Caco-2 (cell line): ENCODE results near the gene GAS7. TPM values are rescaled to one million over a fixed set of nuclear protein-coding genes. Genes with fewer than 3 reads are reported as not detected.

Source experiments
- BruUV-seq: library from RNA; stranded (reverse); fragments of 400-500 nt; replicated peaks from 2 replicates; lab custom pipeline; 2021; lab: Mats Ljungman, UMichigan
- CTCF ChIA-PET: fragments of 300-600 bp; sonication (Branson Sonifier 250); formaldehyde crosslinking; loops from one replicate; lab custom pipeline; 2022; ENCODE audit warnings: antibody characterized with exemption; lab: Charles Lee
- POLR2A ChIA-PET: fragments of 300-600 bp; sonication (Branson Sonifier 250); formaldehyde crosslinking; loops from one replicate; lab custom pipeline; 2022; ENCODE audit warnings: antibody characterized with exemption; lab: Charles Lee
- DNase-seq, 2 experiments: peaks; one replicate each; pipeline versions ENCODE4 v3.0.0 to v3.0.0-alpha.2; 2020 to 2022
- H3K27me3 ChIP-seq: replicated peaks from 2 replicates; pipeline ENCODE4 v1.6.0; 2011; ENCODE audit warnings: low read length; ENCODE audit not compliant: control insufficient read depth, insufficient read depth
- H3K36me3 ChIP-seq: 2 replicates; pipeline ENCODE4 v1.5.1; 2011; ENCODE audit warnings: low read length; ENCODE audit not compliant: control insufficient read depth, insufficient read depth
- H3K4me1 ChIP-seq: fragments of 250-450 bp; sonication (Bioruptor Pico); 2 replicates; pipeline ENCODE4 v1.5.1; 2020; ENCODE audit warnings: mild to moderate bottlenecking
- H3K4me3 ChIP-seq: 2 replicates; pipeline ENCODE4 v1.5.1; 2011; ENCODE audit warnings: low read depth, mild to moderate bottlenecking, control low read depth, low read length
- H3K9me3 ChIP-seq: fragments of 250-450 bp; sonication (Bioruptor Pico); 2 replicates; pipeline ENCODE4 v1.5.1; 2020; ENCODE audit warnings: mild to moderate bottlenecking, moderate library complexity
- H3K27ac Mint-ChIP-seq: one replicate; pipeline ENCODE4 v1.8.0; 2022; ENCODE audit warnings: mixed read lengths; ENCODE audit not compliant: unreplicated experiment
- H3K27me3 Mint-ChIP-seq: one replicate; pipeline ENCODE4 v1.8.0; 2022; ENCODE audit warnings: mixed read lengths; ENCODE audit not compliant: insufficient read depth, unreplicated experiment
- H3K36me3 Mint-ChIP-seq: one replicate; pipeline ENCODE4 v1.8.0; 2022; ENCODE audit warnings: mild to moderate bottlenecking, mixed read lengths; ENCODE audit not compliant: insufficient read depth, unreplicated experiment
- H3K4me1 Mint-ChIP-seq: one replicate; pipeline ENCODE4 v1.8.0; 2022; ENCODE audit warnings: low read depth, mixed read lengths; ENCODE audit not compliant: unreplicated experiment
- H3K4me3 Mint-ChIP-seq: one replicate; pipeline ENCODE4 v1.8.0; 2022; ENCODE audit warnings: mild to moderate bottlenecking, moderate library complexity, mixed read lengths; ENCODE audit not compliant: unreplicated experiment
- H3K9me3 Mint-ChIP-seq: one replicate; pipeline ENCODE4 v1.8.0; 2022; ENCODE audit warnings: mixed read lengths; ENCODE audit not compliant: unreplicated experiment
- CTCF ChIP-seq, 2 experiments: fragments of 200-600 bp in 1 of 2; IDR thresholded peaks; 1 replicate in 1 of 2; 2 replicates in 1 of 2; pipeline versions ENCODE4 v1.5.1 to v1.8.0; 2011 to 2022; ENCODE audit warnings: antibody characterized with exemption in 1 of 2, control low read depth in 1 of 2, inconsistent platforms in 1 of 2, low read depth in 1 of 2, low read length in 1 of 2, mild to moderate bottlenecking in 1 of 2, moderate library complexity in 1 of 2; ENCODE audit not compliant: insufficient read depth in 1 of 2, severe bottlenecking in 1 of 2, unreplicated experiment in 1 of 2
- intact Hi-C: fragments of 100-400 bp; cut with micrococcal nuclease; formaldehyde crosslinking; loops from one replicate; pipeline ENCODE4 v1.10.0; 2022; ENCODE audit not compliant: unreplicated experiment
- total RNA-seq: library from RNA; stranded (reverse); gene quantifications from 2 replicates; pipeline ENCODE4 v1.2.3, GENCODE V29; 2022

GAS7 gene
- total RNA-seq, 1 experiment from 2014 or later, result 0.34 TPM

DNA sequence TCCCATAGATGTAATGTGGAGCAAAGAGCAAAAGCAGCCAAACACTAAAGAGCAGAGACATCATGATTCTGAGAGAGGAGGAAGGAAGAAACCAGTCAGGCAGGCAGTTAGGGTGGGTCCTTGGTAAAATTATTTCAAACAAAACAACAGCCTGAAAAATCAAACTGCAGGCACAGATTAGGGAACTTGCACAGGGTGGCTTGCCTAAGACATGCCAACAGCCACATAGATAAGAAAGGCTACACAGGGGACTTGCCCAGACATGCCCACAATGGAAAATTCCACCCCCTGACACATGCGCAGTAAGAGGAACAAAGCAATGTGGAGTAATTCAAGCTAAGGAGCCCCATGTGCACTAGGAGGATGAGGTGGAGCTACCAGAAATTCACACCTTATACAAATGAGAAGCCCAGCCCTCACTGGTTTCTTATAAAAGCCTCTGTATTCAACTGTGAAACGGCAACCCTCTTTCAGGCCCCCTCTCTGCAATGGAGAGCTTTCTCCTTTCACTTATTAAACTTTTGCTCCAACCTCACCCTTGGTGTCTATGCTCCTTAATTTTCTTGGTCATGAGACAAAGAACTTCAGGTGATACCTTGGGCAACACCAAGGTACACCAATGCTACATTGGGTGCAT is 7.3 kb upstream of the GAS7 start:
- Mint-ChIP-seq H3K4me3 (no peak overlapping the region), H3K4me1 (peaks cover 7% of the 10 kb centered on the region), H3K27me3 (no peaks in the 10 kb centered on the region), H3K36me3 (no peaks in the 10 kb centered on the region), H3K27ac (no peak overlapping the region), H3K9me3 (peaks cover 10% of the 10 kb centered on the region)
- POLR2A ChIA-PET, result no interaction called here
- Histone ChIP-seq H3K9me3 (no peaks in the 10 kb centered on the region), H3K4me1 (peaks cover 4% of the 10 kb centered on the region; the same call in 1 of the 2 replicates), H3K36me3 (no peaks in the 10 kb centered on the region), H3K4me3 (no peak overlapping the region), H3K27me3 (no peaks in the 10 kb centered on the region)
- intact Hi-C loops, result no loop called here
- no TSS peak for BruUV-seq
- no peak for TF ChIP-seq CTCF (IDR thresholded peaks at IDR 0.05; ENCODE audit: insufficient read depth in 1 of 2, low read depth in 1 of 2, low read length in 1 of 2, severe bottlenecking in 1 of 2, unreplicated experiment in 1 of 2)
- no peak for DNase-seq
- CTCF ChIA-PET, result no interaction called here

- Mint-ChIP-seq H3K4me3 (no peak overlapping the region), H3K4me1 (no peaks in the 10 kb centered on the region), H3K27ac (no peak overlapping the region), H3K9me3 (no peaks in the 10 kb centered on the region), H3K27me3 (no peaks in the 10 kb centered on the region), H3K36me3 (no peaks in the 10 kb centered on the region)
- intact Hi-C loops, result no loop called here
- no peaks in the 10 kb centered on the region for H3K4me1 ChIP-seq
- no peaks in the 10 kb centered on the region for H3K36me3 ChIP-seq
- ChIA-PET POLR2A (no interaction called here), CTCF (no interaction called here)
- H3K27me3 ChIP-seq, result no peaks in the 10 kb centered on the region
- no TSS peak for BruUV-seq
- no peak overlapping the region for H3K4me3 ChIP-seq
- no peak for TF ChIP-seq CTCF (IDR thresholded peaks at IDR 0.05; ENCODE audit: insufficient read depth in 1 of 2, low read depth in 1 of 2, low read length in 1 of 2, severe bottlenecking in 1 of 2, unreplicated experiment in 1 of 2)
- no peaks in the 10 kb centered on the region for H3K9me3 ChIP-seq
- no peak for DNase-seq
Measured at GRCh38 chr17:10201680-10202079, 3.3 kb upstream of the GAS7 start.

DNA sequence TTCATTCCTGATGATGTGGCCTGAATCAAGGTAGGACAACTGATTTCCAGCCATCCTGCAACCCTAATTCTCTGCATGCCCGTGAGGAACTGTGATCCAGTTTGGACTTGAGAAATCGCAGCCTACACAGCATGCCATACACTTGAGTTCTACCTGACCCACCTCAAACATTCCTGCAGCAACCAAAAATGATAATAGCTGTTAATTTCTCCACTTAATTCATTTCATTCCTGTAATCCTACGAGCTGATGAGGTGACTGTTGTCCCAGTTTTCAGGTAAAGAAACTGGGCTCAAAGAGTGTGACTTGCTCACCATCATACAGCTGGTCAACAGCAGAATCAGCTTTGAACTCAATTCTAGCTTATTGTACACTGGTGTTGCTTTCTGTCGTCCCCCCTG is 2.2 kb upstream of the GAS7 start:
- Histone ChIP-seq H3K27me3 (no peaks in the 10 kb centered on the region), H3K36me3 (no peaks in the 10 kb centered on the region), H3K4me3 (no peak overlapping the region), H3K4me1 (no peaks in the 10 kb centered on the region), H3K9me3 (no peaks in the 10 kb centered on the region)
- no TSS peak for BruUV-seq
- TF ChIP-seq CTCF (IDR thresholded peaks at IDR 0.05; ENCODE audit: insufficient read depth in 1 of 2, low read depth in 1 of 2, low read length in 1 of 2, severe bottlenecking in 1 of 2, unreplicated experiment in 1 of 2), result no peak
- H3K27me3 Mint-ChIP-seq, result no peaks in the 10 kb centered on the region
- ChIA-PET POLR2A (no interaction called here), CTCF (no interaction called here)
- H3K36me3 Mint-ChIP-seq, result no peaks in the 10 kb centered on the region
- no peak overlapping the region for H3K27ac Mint-ChIP-seq
- intact Hi-C loops, result no loop called here
- H3K4me3 Mint-ChIP-seq, result no peak overlapping the region
- H3K4me1 Mint-ChIP-seq, result no peaks in the 10 kb centered on the region
- no peak for DNase-seq
- no peaks in the 10 kb centered on the region for H3K9me3 Mint-ChIP-seq
